HCT116 (cell line): ENCODE measurements around the gene RTN4RL1. TPM values are rescaled to one million over a fixed set of nuclear protein-coding genes. Genes with fewer than 3 reads are reported as not detected.

Source experiments
- ATAC-seq: fragments of 200-7000 bp; cut with Tn5 transposase; 2 replicates; pipeline ENCODE4 v1.9.1; 2020; ENCODE audit warnings: mild to moderate bottlenecking, moderate library complexity
- BruUV-seq: library from RNA; stranded (reverse); fragments of 400-500 nt; replicated peaks from 2 replicates; lab custom pipeline; 2021; lab: Mats Ljungman, UMichigan
- CTCF ChIA-PET: fragments of 300-600 bp; sonication (Branson Sonifier 250); formaldehyde crosslinking; loops from one replicate; lab custom pipeline; 2021; ENCODE audit warnings: antibody characterized with exemption; lab: Charles Lee
- POLR2A ChIA-PET: fragments of 300-600, 350-600 bp; sonication (Branson Sonifier 250); formaldehyde crosslinking; loops from one replicate; lab custom pipeline; 2021; ENCODE audit warnings: antibody characterized with exemption; lab: Charles Lee
- RAD21 ChIA-PET, 2 experiments: fragments of 300-600 bp; sonication (Branson Sonifier 250); formaldehyde crosslinking; loops; one replicate each; lab custom pipeline; 2023; ENCODE audit warnings: low total read pairs in 2 of 2; ENCODE audit not compliant: uncharacterized antibody in 2 of 2, unreplicated experiment in 2 of 2, low non-redundant PET in 1 of 2; lab: Charles Lee
- DNase-seq: peaks from one replicate; pipeline ENCODE4 v3.0.0-alpha.2; 2010; ENCODE audit warnings: low read depth, low spot score
- H2AFZ ChIP-seq: fragments of 200-600 bp; shearing (Covaris generic), sonication (generic); 2 replicates; pipeline ENCODE4 v1.6.1; 2017; ENCODE audit warnings: low read depth, mixed run types, mixed read lengths, antibody characterized with exemption, low read length; ENCODE audit not compliant: poor library complexity, severe bottlenecking
- H3K27ac ChIP-seq: 2 replicates; pipeline ENCODE4 v1.5.1; 2012; ENCODE audit warnings: low read depth, low read length
- H3K27me3 ChIP-seq: fragments of 200-600 bp; sonication (generic); 2 replicates; pipeline ENCODE4 v1.6.1; 2016; ENCODE audit warnings: mixed run types, low read length, mixed read lengths; ENCODE audit not compliant: insufficient read depth
- H3K36me3 ChIP-seq, 2 experiments: fragments of 200-500 bp in 1 of 2; fragments of 200-600 bp in 1 of 2; sonication (Bioruptor generic) in 1 of 2; sonication (generic) in 1 of 2; 2 replicates each; pipeline versions ENCODE4 v1.5.1 to v1.6.1; 2014 to 2016; ENCODE audit warnings: low read length in 2 of 2, inconsistent platforms in 1 of 2, mixed read lengths in 1 of 2, mixed run types in 1 of 2; ENCODE audit not compliant: insufficient read depth in 2 of 2, control insufficient read depth in 1 of 2
- H3K4me1 ChIP-seq, 2 experiments: fragments of 200-600 bp in 1 of 2; sonication (generic) in 1 of 2; 2 replicates each; pipeline versions ENCODE4 v1.5.1 to v1.6.1; 2012 to 2017; ENCODE audit warnings: low read length in 2 of 2, inconsistent platforms in 1 of 2, mild to moderate bottlenecking in 1 of 2, mixed read lengths in 1 of 2, mixed run types in 1 of 2, moderate library complexity in 1 of 2; ENCODE audit not compliant: insufficient read depth in 2 of 2, control insufficient read depth in 1 of 2
- H3K4me2 ChIP-seq: fragments of 200-600 bp; sonication (generic); 2 replicates; pipeline ENCODE4 v1.6.1; 2017; ENCODE audit warnings: mixed run types, low read length, mixed read lengths
- H3K4me3 ChIP-seq, 2 experiments: fragments of 200-600 bp in 1 of 2; sonication (generic) in 1 of 2; replicated peaks in 1 of 2; 2 replicates each; pipeline ENCODE4 v1.5.1; 2011 to 2016; ENCODE audit warnings: low read length in 2 of 2, control low read depth in 1 of 2, low read depth in 1 of 2, mild to moderate bottlenecking in 1 of 2, mixed read lengths in 1 of 2, mixed run types in 1 of 2
- H3K79me2 ChIP-seq: fragments of 200-600 bp; sonication (generic); 2 replicates; pipeline ENCODE4 v1.6.1; 2017; ENCODE audit warnings: mild to moderate bottlenecking, mixed run types, low read length, moderate library complexity, mixed read lengths; ENCODE audit not compliant: insufficient read depth
- H3K9ac ChIP-seq: fragments of 200-600 bp; sonication (generic); 2 replicates; pipeline ENCODE4 v1.6.1; 2016; ENCODE audit warnings: low read length, mixed read lengths
- H3K9me2 ChIP-seq: fragments of 200-600 bp; sonication (generic), shearing (Covaris generic); 2 replicates; pipeline ENCODE4 v1.6.1; 2017; ENCODE audit warnings: mixed run types, mild to moderate bottlenecking, moderate library complexity; ENCODE audit not compliant: insufficient read depth
- H3K9me3 ChIP-seq, 2 experiments: fragments of 200-500 bp in 1 of 2; fragments of 200-600 bp in 1 of 2; sonication (Bioruptor generic) in 1 of 2; sonication (generic) in 1 of 2; 2 replicates each; pipeline ENCODE4 v1.6.1; 2014 to 2017; ENCODE audit warnings: low read length in 2 of 2, mixed read lengths in 2 of 2, inconsistent platforms in 1 of 2, low read depth in 1 of 2, mild to moderate bottlenecking in 1 of 2, mixed run types in 1 of 2, moderate library complexity in 1 of 2; ENCODE audit not compliant: control insufficient read depth in 1 of 2, insufficient read depth in 1 of 2
- H4K20me1 ChIP-seq: fragments of 200-600 bp; sonication (generic), shearing (Covaris generic); 2 replicates; pipeline ENCODE4 v1.6.1; 2017; ENCODE audit warnings: mixed run types, mild to moderate bottlenecking, moderate library complexity; ENCODE audit not compliant: insufficient read depth
- CBX3 ChIP-seq: IDR thresholded peaks from 2 replicates; pipeline ENCODE4 v1.6.1; 2012; ENCODE audit warnings: low read depth
- CEBPB ChIP-seq: IDR thresholded peaks from 2 replicates; pipeline ENCODE4 v1.6.1; 2012; ENCODE audit warnings: low read depth
- ELF1 ChIP-seq: IDR thresholded peaks from 2 replicates; pipeline ENCODE4 v1.6.1; 2012; ENCODE audit warnings: low read depth, borderline replicate concordance
- MAX ChIP-seq: IDR thresholded peaks from 2 replicates; pipeline ENCODE4 v1.6.1; 2012
- RAD21 ChIP-seq: IDR thresholded peaks from 2 replicates; pipeline ENCODE4 v1.6.1; 2012; ENCODE audit warnings: low read depth, mild to moderate bottlenecking
- REST ChIP-seq: IDR thresholded peaks from 2 replicates; pipeline ENCODE4 v1.6.1; 2012; ENCODE audit warnings: low read depth
- SIN3A ChIP-seq: IDR thresholded peaks from 2 replicates; pipeline ENCODE4 v1.6.1; 2012; ENCODE audit warnings: low read depth
- SRF ChIP-seq: IDR thresholded peaks from 2 replicates; pipeline ENCODE4 v1.6.1; 2012; ENCODE audit warnings: low read depth
- TCF7L2 ChIP-seq: IDR thresholded peaks from 2 replicates; pipeline ENCODE4 v1.7.0; 2011; ENCODE audit warnings: borderline replicate concordance, inconsistent platforms; ENCODE audit not compliant: insufficient read depth, insufficient read length; ENCODE audit errors: extremely low read depth
- ZNF274 ChIP-seq: fragments of 200-500 bp; sonication (Bioruptor generic); IDR thresholded peaks from 2 replicates; pipeline ENCODE4 v1.6.1; 2014; ENCODE audit warnings: mild to moderate bottlenecking, low read depth, low read length, inconsistent platforms
- intact Hi-C: fragments of 100-400 bp; cut with micrococcal nuclease; formaldehyde crosslinking; loops from 2 replicates; pipeline ENCODE4 v1.10.0; 2022
- total RNA-seq: library from RNA; stranded (reverse); gene quantifications from one replicate; pipeline ENCODE4 v1.2.1, GENCODE V29; 2021; ENCODE audit not compliant: unreplicated experiment

The RTN4RL1 gene
- total RNA-seq, 1 experiment from 2014 or later, result 3.7 TPM

- no peak for TF ChIP-seq SRF
- TF ChIP-seq RAD21, result no peak
- TF ChIP-seq TCF7L2, result no peak
- TF ChIP-seq CBX3, result no peak
- ATAC-seq (no peak), DNase-seq (no peak)
- Histone ChIP-seq H2AFZ (no peak overlapping the region), H3K9ac (no peak overlapping the region), H3K4me1 (no peaks in the 10 kb centered on the region), H3K9me2 (no peaks in the 10 kb centered on the region), H3K9me3 (no peaks in the 10 kb centered on the region), H3K36me3 (no peaks in the 10 kb centered on the region), H3K4me2 (no peak overlapping the region), H3K27me3 (no peaks in the 10 kb centered on the region), H3K4me3 (no peak overlapping the region), H3K27ac (no peak overlapping the region), H4K20me1 (no peaks in the 10 kb centered on the region), H3K79me2 (no peaks in the 10 kb centered on the region)
- RAD21 ChIA-PET, result no interaction called here
- CTCF ChIA-PET, result no interaction called here
- no TSS peak for BruUV-seq
- POLR2A ChIA-PET, result no interaction called here
- intact Hi-C loops, result no loop called here
These were observed 96.2 kb downstream of the RTN4RL1 start for GRCh38 chr17:1928976-1929375.

DNA sequence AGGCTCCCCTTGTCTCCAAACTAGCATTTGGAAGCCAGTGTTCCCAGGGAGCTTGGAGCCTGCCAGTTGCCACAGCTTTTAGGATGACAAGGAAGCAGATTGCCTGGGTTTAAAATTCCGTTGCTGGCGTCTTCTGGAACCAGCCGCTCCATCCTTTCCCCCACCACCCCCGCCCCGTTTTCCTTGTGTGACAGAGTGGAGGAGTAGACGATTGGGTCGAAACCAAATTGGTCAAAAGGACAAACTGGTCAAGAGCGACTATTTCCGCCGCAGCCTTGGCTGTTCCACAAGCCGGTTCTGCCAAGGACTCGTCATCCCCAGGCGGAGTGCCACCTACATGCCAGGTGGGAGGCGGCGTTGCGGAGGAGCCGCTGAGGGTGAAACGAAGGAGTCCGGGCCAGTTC lies 104.2 kb downstream of the RTN4RL1 start:
- H3K27ac ChIP-seq, result no peak overlapping the region
- DNase-seq (no peak), ATAC-seq (no peak)
- no peaks in the 10 kb centered on the region for H3K9me3 ChIP-seq
- no peaks in the 10 kb centered on the region for H4K20me1 ChIP-seq
- ChIA-PET CTCF (no interaction called here), RAD21 (no interaction called here), POLR2A (no interaction called here)
- no peak overlapping the region for H2AFZ ChIP-seq
- intact Hi-C loops, result no loop called here
- H3K36me3 ChIP-seq, result no peaks in the 10 kb centered on the region
- TF ChIP-seq MAX (no peak), SIN3A (no peak), REST (no peak), CBX3 (no peak), SRF (no peak), ELF1 (no peak), ZNF274 (no peak), CEBPB (no peak)
- no peak overlapping the region for H3K9ac ChIP-seq
- H3K79me2 ChIP-seq, result no peaks in the 10 kb centered on the region
- no peaks in the 10 kb centered on the region for H3K9me2 ChIP-seq
- no peak overlapping the region for H3K4me2 ChIP-seq
- H3K4me3 ChIP-seq, result no peak overlapping the region
- no peaks in the 10 kb centered on the region for H3K27me3 ChIP-seq
- H3K4me1 ChIP-seq, result no peaks in the 10 kb centered on the region
- no TSS peak for BruUV-seq
